Measurements from ENCODE around the gene ATAD1.

DNA sequence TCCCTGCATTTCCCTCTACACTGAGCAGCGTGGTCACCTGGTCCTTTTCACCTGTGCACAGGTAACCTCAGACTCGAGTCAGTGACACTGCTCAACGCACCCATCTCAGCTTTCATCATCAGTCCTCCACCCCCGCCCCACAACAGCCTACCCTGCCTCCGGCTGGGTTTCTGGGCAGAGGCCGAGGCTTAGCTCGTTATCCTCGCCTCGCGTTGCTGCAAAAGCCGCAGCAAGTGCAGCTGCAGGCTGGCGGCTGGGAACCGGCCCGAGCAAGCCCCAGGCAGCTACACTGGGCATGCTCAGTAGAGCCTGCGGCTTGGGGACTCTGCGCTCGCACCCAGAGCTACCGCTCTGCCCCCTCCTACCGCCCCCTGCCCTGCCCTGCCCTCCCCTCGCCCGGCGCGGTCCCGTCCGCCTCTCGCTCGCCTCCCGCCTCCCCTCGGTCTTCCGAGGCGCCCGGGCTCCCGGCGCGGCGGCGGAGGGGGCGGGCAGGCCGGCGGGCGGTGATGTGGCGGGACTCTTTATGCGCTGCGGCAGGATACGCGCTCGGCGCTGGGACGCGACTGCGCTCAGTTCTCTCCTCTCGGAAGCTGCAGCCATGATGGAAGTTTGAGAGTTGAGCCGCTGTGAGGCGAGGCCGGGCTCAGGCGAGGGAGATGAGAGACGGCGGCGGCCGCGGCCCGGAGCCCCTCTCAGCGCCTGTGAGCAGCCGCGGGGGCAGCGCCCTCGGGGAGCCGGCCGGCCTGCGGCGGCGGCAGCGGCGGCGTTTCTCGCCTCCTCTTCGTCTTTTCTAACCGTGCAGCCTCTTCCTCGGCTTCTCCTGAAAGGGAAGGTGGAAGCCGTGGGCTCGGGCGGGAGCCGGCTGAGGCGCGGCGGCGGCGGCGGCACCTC lies 45.3 kb upstream of the ATAD1 start, which contains the start of the genes KLLN and PTEN:
- TF ChIP-seq, protein P1, sequence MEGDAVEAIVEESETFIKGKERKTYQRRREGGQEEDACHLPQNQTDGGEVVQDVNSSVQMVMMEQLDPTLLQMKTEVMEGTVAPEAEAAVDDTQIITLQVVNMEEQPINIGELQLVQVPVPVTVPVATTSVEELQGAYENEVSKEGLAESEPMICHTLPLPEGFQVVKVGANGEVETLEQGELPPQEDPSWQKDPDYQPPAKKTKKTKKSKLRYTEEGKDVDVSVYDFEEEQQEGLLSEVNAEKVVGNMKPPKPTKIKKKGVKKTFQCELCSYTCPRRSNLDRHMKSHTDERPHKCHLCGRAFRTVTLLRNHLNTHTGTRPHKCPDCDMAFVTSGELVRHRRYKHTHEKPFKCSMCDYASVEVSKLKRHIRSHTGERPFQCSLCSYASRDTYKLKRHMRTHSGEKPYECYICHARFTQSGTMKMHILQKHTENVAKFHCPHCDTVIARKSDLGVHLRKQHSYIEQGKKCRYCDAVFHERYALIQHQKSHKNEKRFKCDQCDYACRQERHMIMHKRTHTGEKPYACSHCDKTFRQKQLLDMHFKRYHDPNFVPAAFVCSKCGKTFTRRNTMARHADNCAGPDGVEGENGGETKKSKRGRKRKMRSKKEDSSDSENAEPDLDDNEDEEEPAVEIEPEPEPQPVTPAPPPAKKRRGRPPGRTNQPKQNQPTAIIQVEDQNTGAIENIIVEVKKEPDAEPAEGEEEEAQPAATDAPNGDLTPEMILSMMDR (conservative IDR thresholded peaks at IDR 0.05; ENCODE audit: low read length): no peak
- TF ChIP-seq EZH2phosphoT487 (IDR thresholded peaks at IDR 0.05; ENCODE audit: borderline replicate concordance): no peak
